CD4-positive, alpha-beta T cell treated with Interferon alpha-2 for 1 hour (primary cell): ENCODE measurements around the gene CC2D1A.
"Not testable (repeated sequence)": the region's sequence is repeated elsewhere in the genome, so short reads cannot be mapped to it uniquely, and the experiment has no call there.

Experiments used
- DNase-seq, 2 donors: peaks; one replicate each; pipeline ENCODE4 v3.0.0-alpha.2; 2020 to 2022

CC2D1A gene

DNA sequence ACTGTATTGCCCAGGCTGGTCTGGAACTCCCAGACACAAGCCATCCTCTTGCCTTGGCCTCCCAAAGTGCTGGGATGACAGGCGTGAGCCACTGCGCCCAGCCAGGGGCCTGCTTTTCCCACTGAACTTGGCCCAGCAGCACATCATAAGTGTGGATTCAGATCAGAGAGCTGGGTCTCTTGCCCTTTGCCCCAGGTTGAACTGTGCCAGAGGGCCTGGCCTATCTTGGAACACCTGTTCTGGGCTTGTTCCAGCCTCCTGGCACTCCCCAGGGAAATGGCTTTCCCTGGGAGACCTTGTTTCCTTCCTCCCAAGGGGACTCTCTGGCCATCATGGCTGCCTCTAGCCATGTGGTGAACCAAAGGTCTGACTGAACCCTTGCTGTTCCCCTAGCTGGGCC, 3.4 kb downstream of the CC2D1A start:
- DNase-seq: no peak

DNA sequence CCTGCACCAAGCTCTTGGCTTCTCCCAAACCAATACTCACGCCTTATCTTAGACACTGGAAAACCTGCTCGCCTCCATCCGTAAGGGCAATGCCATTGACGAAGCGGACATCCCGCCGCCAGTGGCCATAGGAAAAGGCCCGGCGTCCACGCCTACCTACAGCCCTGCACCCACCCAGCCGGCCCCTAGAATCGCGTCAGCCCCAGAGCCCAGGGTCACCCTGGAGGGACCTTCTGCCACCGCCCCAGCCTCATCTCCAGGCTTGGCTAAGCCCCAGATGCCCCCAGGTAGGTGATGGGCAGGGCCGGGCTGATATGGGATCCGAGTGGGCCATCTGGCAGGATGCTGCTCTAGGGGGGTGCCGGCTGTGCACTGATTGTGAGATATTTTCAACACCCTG, 7.4 kb downstream of the CC2D1A start:
- DNase-seq: no peak

GRCh38 chr19:13914777-13915176, 8.8 kb downstream of the CC2D1A start:
- no peak for DNase-seq

GRCh38 chr19:13917888-13918406, 11.9 kb downstream of the CC2D1A start:
- DNase-seq: no peak

DNA sequence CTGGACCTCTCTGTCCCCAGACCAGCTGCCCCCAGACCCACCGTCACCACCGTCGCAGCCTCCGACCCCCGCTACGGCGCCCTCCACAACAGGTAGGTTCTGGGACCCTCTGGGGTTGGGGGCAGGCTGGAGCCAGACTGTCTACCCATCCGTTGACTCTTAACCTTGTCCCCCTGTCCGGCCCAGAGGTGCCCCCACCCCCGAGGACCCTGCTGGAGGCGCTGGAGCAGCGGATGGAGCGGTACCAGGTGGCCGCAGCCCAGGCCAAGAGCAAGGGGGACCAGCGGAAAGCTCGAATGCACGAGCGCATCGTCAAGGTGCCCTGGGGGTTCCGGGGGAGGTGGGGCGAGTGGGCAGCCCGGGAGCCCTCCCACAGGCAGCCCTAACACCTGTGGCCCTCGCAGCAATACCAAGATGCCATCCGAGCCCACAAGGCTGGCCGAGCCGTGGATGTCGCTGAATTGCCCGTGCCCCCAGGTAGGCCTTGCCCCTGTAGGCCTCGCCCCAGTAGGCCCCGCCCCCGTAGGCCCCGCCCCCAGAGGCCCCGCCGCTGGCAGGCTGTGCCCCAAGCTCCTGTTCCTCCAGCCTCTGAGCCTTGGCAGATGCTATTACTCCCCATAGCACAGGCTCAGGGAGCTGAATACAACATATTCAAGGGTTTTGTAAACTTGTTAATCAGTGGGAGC, 12.9 kb downstream of the CC2D1A start:
- no peak for DNase-seq

DNA sequence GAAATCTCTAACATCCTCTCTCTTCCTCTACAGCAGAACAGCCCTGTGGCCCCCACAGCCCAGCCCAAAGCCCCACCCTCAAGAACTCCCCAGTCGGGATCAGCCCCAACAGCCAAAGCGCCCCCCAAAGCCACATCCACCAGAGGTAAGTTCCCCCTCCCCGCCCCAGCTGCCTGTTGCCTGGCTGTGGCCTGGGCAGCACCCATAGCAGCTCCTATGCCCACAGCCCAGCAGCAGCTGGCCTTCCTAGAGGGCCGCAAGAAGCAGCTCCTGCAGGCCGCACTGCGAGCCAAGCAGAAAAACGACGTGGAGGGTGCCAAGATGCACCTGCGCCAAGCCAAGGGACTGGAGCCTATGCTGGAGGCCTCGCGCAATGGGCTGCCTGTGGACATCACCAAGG, 14.5 kb downstream of the CC2D1A start:
- no peak for DNase-seq

DNA sequence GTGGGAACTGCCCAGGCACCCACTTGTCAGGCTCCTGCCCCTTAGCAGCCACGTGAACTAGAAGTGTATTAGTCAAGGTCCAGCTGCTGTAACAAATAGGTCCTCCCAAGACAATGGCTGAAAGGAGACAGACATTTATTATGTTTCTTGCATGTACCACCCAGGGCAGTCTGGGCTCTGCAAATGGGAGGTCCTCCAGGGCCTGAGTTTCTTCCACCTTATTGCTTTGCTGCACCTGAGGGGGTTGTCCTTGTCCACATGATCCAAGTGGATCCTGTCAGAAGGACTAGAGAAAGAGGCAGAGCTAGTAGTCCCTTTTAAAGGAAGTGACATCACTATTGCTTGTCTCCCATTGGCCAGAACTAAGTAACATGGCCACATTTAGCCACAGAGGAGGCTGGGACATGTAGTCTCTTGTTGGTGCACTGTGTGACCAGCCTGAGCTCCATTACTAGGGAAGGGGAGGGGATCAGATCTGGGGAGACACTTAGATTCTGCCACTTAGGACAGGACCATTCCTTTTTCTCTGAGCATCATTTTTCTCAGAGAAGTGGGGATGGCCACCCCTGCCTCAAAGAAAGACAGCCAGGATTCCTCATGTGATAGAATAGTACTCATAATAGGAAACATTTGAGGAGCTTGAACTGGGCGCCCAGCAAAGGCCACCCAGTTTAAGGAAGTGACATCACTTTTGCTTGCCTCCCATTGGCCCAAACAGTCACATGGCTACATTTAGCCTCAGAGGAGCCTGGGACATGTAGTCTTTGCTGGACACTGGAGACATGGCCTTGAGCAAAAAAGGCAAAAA, 15.1 kb downstream of the CC2D1A start:
- peak; percentile 20 to 46 for DNase-seq

DNA sequence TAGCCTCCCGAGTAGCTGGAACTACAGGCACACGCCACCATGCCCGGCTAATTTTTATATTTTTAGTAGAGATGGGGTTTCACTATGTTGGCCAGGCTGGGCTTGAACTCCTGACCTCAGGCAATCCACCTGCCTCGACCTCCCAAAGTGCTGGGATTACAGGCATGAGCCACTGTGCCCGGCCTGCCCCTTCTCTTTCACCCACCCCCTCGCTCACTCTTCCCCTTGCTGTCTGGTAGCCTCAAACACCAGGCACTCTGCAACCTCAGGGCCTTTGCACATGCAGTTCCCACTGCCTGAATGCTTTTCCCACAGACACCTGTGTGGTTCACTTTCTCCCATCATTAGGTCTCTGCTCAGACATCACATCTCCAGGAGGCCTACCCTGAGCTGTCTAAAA, 16.1 kb downstream of the CC2D1A start:
- DNase-seq: not testable (repeated sequence)

- no peak for DNase-seq
These were observed 17.4 kb downstream of the CC2D1A start for GRCh38 chr19:13923194-13923987.

- no peak for DNase-seq
These were observed 20.0 kb downstream of the CC2D1A start for GRCh38 chr19:13926010-13926409.

- DNase-seq: no peak
These were observed 20.7 kb downstream of the CC2D1A start for GRCh38 chr19:13926715-13927114.

DNA sequence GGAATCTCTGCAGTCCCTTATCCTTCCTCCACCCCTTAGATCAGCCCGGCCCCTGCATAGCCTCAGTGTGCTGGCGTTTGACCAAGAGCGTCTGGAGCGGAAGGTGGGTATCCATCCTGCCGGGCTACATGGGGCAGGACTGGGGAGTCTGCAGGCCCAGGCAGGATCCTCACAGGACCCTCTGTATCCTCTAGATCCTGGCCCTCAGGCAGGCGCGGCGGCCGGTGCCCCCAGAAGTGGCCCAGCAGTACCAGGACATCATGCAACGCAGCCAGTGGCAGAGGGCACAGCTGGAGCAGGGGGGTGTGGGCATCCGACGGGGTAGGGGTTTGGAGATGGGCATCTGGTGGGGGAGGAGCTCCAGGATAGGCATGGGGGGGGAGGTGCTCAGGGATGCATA, 23.3 kb downstream of the CC2D1A start:
- no peak for DNase-seq

- DNase-seq: no peak
These were observed 24.0 kb downstream of the CC2D1A start for GRCh38 chr19:13929956-13930355.

DNA sequence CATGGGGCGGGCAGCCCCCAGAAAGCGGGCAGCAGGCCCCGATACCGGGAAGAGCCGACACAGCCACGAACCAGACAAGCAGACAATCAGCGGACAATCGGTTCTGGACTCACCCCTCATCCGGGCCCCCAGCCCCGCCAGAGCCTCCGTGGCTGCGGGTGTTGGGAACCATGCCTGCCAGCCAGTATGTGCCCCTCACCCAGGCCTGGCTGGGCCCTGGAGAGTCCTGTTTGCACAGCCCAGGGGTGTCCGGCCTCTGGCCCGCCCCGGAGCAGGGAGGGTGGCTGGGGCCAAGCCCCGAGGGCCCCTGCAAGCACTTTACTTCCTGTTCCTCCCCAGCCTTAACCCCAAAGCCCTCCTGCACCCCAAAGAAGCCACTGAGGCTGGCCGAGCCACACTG, 24.4 kb downstream of the CC2D1A start:
- DNase-seq: no peak

DNA sequence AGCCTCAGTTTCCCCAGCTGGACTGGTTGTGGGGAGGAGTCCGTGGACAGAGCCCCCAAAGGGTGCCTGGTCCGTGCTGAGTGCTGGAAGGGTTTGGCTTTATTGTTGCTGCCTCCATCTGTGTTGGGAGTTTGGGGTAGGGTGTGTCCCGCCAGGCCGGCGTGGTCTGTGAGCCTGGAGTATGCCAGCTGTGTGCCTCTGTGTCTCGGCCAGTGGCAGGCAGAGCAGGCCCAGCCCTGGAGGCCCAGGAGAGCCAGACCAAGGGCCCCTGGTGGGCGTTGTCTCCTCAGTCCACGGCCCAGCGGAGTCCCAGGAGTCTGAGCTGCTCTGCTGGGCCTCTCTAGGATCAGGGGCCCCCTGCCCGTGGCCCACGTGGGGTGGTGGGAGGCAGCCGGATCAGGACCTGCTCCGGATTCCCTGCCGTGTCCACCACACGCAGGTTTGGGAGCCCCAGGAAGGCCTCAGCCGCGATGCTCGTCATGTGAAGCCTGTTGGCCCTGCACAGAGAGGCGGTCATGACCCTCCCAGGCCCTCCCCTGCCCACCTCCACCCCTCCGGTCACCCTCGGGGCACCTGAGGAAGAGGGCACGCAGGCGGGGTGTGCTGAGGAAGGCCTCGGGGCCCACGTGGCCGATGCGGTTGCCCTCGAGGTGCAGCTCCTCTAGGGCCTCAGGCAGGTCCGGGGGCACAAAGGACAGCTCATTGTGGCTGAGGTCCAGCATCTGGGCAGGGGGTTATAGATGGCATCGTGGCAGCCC, 25.6 kb downstream of the CC2D1A start:
- DNase-seq: no peak

DNA sequence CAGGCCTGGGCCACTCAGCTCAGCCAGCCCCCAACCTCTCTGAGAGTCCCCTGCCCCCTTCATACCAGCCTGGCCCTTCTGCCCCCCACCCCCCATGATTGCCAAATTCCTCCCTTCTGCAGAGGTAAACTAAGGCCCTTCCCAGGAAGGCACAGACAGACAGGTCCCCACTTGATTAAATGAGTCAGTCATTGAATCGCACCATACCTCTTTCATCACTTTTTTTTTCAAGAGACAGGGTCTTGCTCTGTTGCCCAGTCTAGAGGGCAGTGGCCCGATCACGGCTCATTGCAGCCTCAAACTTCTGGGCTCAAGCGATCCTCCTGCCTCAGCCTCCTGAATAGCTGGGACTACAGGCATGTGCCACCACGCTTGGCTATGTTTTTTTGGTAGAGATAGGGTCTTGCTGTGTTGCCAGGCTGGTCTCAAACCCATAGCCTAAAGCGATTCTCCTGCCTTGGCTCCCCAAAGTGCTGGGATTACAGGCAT, 26.2 kb downstream of the CC2D1A start:
- no peak for DNase-seq

- DNase-seq: no peak
These were observed 27.0 kb downstream of the CC2D1A start for GRCh38 chr19:13932911-13933393.

DNA sequence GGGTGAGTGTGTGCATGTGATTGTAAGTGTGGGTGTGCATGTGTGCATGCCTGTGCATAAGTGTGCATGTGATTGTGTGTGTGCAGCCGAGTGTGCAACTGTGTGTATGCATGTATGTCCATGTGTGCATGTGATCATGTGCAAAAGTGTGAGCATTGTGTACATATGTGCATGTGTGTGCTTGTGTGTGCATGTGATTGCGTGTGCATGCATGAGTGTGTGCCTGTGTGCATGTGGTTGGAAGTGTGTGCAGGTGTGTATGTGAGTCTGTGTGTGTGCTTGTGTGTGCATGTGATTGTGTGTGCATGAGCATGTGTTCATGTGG, 28.7 kb downstream of the CC2D1A start:
- DNase-seq: no peak

- no peak for DNase-seq
These were observed 29.9 kb downstream of the CC2D1A start for GRCh38 chr19:13935765-13936510.

- DNase-seq: no peak
These were observed 31.7 kb downstream of the CC2D1A start for GRCh38 chr19:13937479-13938300.
